Sigmoid colon (tissue), 7 donors: ENCODE results near the gene TRIM47. TPM values are rescaled to one million over a fixed set of nuclear protein-coding genes. Genes with fewer than 3 reads are reported as not detected.

Source experiments
- DNase-seq: peaks from one replicate; pipeline ENCODE4 v3.0.0-alpha.2; 2019
- H3K27ac ChIP-seq, 4 donors: fragments of 200-600 bp; sonication (generic); one replicate each; pipeline ENCODE4 v1.5.1; 2016 to 2019; ENCODE audit warnings: mild to moderate bottlenecking in 1 of 4
- H3K27me3 ChIP-seq, 3 donors: fragments of 200-600 bp; sonication (generic); one replicate each; pipeline ENCODE4 v1.5.1; 2019; ENCODE audit warnings: mild to moderate bottlenecking in 1 of 3
- H3K36me3 ChIP-seq, 4 donors: fragments of 200-600 bp; sonication (generic); one replicate each; pipeline ENCODE4 v1.5.1; 2016 to 2019
- H3K4me1 ChIP-seq, 4 donors: fragments of 200-600 bp; sonication (generic); one replicate each; pipeline ENCODE4 v1.5.1; 2017 to 2019
- H3K4me3 ChIP-seq, 4 donors: fragments of 200-600 bp; sonication (generic); one replicate each; pipeline ENCODE4 v1.5.1; 2017 to 2019; ENCODE audit warnings: mild to moderate bottlenecking in 2 of 4, moderate library complexity in 1 of 4
- H3K9me3 ChIP-seq, 4 donors: fragments of 200-600 bp in 3 of 4; sonication (generic) in 3 of 4; one replicate each; pipeline versions ENCODE4 v1.5.1 to v1.6.1; 2013 to 2019
- CTCF ChIP-seq, 4 experiments: fragments of 450-650 bp in 3 of 4; fragments of 200-600 bp in 1 of 4; IDR thresholded peaks; one replicate each; pipeline ENCODE4 v1.5.1; 2016 to 2019; ENCODE audit warnings: antibody characterized with exemption in 4 of 4, mild to moderate bottlenecking in 3 of 4, moderate library complexity in 2 of 4
- EP300 ChIP-seq, 4 donors: sonication (generic); formaldehyde crosslinking; IDR thresholded peaks; one replicate each; pipeline ENCODE4 v1.6.1; 2017; ENCODE audit warnings: antibody characterized with exemption in 4 of 4
- POLR2A ChIP-seq, 2 donors: fragments of 450-650 bp; IDR thresholded peaks; one replicate each; pipeline ENCODE4 v1.6.1; 2016; ENCODE audit warnings: antibody characterized with exemption in 2 of 2, mild to moderate bottlenecking in 2 of 2, moderate library complexity in 2 of 2
- POLR2AphosphoS5 ChIP-seq, 4 donors: sonication (generic); formaldehyde crosslinking; IDR thresholded peaks; one replicate each; pipeline ENCODE4 v1.6.1; 2017; ENCODE audit warnings: antibody characterized with exemption in 4 of 4
- WGBS, 2 donors: extraction: QIAGEN DNeasy Blood & Tissue Kit; methylation state at CpG; one replicate each; pipeline ENCODE4 v1.1.7; 2013; 5-methylcytosine and 5-hydroxymethylcytosine counted together
- intact Hi-C: fragments of 100-400 bp; cut with DNase I; formaldehyde crosslinking; loops from one replicate; pipeline ENCODE4 v1.15.1; 2023
- polyA plus RNA-seq, 3 donors: library from polyadenylated mRNA; stranded (reverse); fragments of 200-250 nt; gene quantifications; one replicate each; pipeline ENCODE4 v1.2.3, GENCODE V29; 2013
- total RNA-seq, 4 donors: library from RNA; depleted of rRNA; stranded (reverse); fragments of >200 nt; gene quantifications; one replicate each; pipeline ENCODE4 v1.1.0, GENCODE V29; 2016
- donor health status: healthy with polysubstance abuse.
- donor health status: Bipolar disorder and iron deficiency.
- donor health status: healthy.

Gene TRIM47
- total RNA-seq, result 10 to 100 TPM; 27.8 to 40.9 (median 37.2) TPM
- 10 to 100 TPM; 28.7 to 41.0 (median 39.0) TPM for polyA plus RNA-seq

- peak within 1 kb of the TSS; percentile 62 to 92 (median 80) for H3K4me3 ChIP-seq
- intact Hi-C loops, result loop anchor here (5.0 kb wide), 1 partner anchor 96 kb away; the partner anchor contains the start of gene UNK
- peak; percentile 91 for DNase-seq
- TF ChIP-seq EP300 (IDR thresholded peaks at IDR 0.05) (no peak), POLR2AphosphoS5 (IDR thresholded peaks at IDR 0.05) (peak; percentile 89 to 98 (median 96)), CTCF (IDR thresholded peaks at IDR 0.05) (peak; percentile 20 to 47 (median 39)), POLR2A (IDR thresholded peaks at IDR 0.05) (peak; percentile 78 to 87)
- peak within 1 kb of the TSS; percentile 95 to 98 (median 97) for H3K27ac ChIP-seq
- peaks cover 0 to 44% (median 40%) of the 10 kb centered on the region in 4 donors for H3K4me1 ChIP-seq
- H3K36me3 ChIP-seq, result peaks cover 0 to 19% (median 12%) of the 10 kb centered on the region in 4 donors
- no peaks in the 10 kb centered on the region for H3K9me3 ChIP-seq
- WGBS, 2 donors, result 1% methylated on average over 87 of the region's 87 CpGs
- H3K27me3 ChIP-seq, result no peaks in the 10 kb centered on the region
Observed at GRCh38 chr17:75878174-75878998, at the start of gene TRIM47. Gene TRIM47, minus strand, starts transcription at chr17:75878581. Its CDS starts 33 bp downstream, at chr17:75878548.

GRCh38 chr17:75927286-75927922 is 49.0 kb upstream of the TRIM47 start:
- no peaks in the 10 kb centered on the region for H3K9me3 ChIP-seq
- H3K4me1 ChIP-seq, result no peaks in the 10 kb centered on the region
- H3K27me3 ChIP-seq, result no peaks in the 10 kb centered on the region
- peaks cover 0 to 26% (median 0%) of the 10 kb centered on the region in 4 donors for H3K36me3 ChIP-seq
- WGBS, 2 donors, result 42 to 68% methylated on average over 6 of the region's 6 CpGs
- intact Hi-C loops, result no loop called here
- H3K4me3 ChIP-seq, result no peak overlapping the region
- H3K27ac ChIP-seq, result no peak overlapping the region
- TF ChIP-seq CTCF (IDR thresholded peaks at IDR 0.05) (peak in 1 of 4 experiments; percentile 32), POLR2A (IDR thresholded peaks at IDR 0.05) (no peak)
- DNase-seq, result no peak

GRCh38 chr17:75926456-75926855 is 48.1 kb upstream of the TRIM47 start:
- intact Hi-C loops, result no loop called here
- peaks cover 0 to 32% (median 0%) of the 10 kb centered on the region in 4 donors for H3K36me3 ChIP-seq

GRCh38 chr17:75925912-75926311 is 47.5 kb upstream of the TRIM47 start:
- no peak for DNase-seq
- no peaks in the 10 kb centered on the region for H3K27me3 ChIP-seq
- 96% methylated on average over 15 of the region's 15 CpGs for WGBS, 2 donors
- TF ChIP-seq CTCF (IDR thresholded peaks at IDR 0.05), result no peak
- no peak for TF ChIP-seq EP300 (IDR thresholded peaks at IDR 0.05)
- TF ChIP-seq POLR2AphosphoS5 (IDR thresholded peaks at IDR 0.05), result no peak
- no peak for TF ChIP-seq POLR2A (IDR thresholded peaks at IDR 0.05)
- H3K36me3 ChIP-seq, result peaks cover 0 to 32% (median 0%) of the 10 kb centered on the region in 4 donors
- H3K4me1 ChIP-seq, result no peaks in the 10 kb centered on the region
- H3K9me3 ChIP-seq, result no peaks in the 10 kb centered on the region
- no peak overlapping the region for H3K4me3 ChIP-seq
- intact Hi-C loops, result no loop called here
- H3K27ac ChIP-seq, result no peak overlapping the region

More at GRCh38 chr17:75926456-75926855, 48.1 kb upstream of the TRIM47 start:
- WGBS, 2 donors, result 95% methylated on average over 4 of the region's 4 CpGs
- no peak for DNase-seq
- Histone ChIP-seq H3K9me3 (no peaks in the 10 kb centered on the region), H3K27ac (no peak overlapping the region), H3K4me1 (no peaks in the 10 kb centered on the region), H3K27me3 (no peaks in the 10 kb centered on the region), H3K4me3 (no peak overlapping the region)
- TF ChIP-seq EP300 (IDR thresholded peaks at IDR 0.05) (no peak), POLR2A (IDR thresholded peaks at IDR 0.05) (no peak), CTCF (IDR thresholded peaks at IDR 0.05) (no peak)
